Activated CD8-positive, alpha-beta memory T cell treated with anti-CD3 and anti-CD28 coated beads, Interleukin-2, amount 50 U/mL, for 4 hours (primary cell): ENCODE data around the gene ZNF724.
A peak's percentile ranks its signal among the peaks of the same experiment; 100 is the strongest.
"Not testable (repeated sequence)": the region's sequence is repeated elsewhere in the genome, so short reads cannot be mapped to it uniquely, and the experiment has no call there.

Experiments
- DNase-seq: peaks from one replicate; pipeline ENCODE4 v3.0.0-alpha.2; 2020

The ZNF724 gene

GRCh38 chr19:23249911-23250649, at the start of gene ZNF724:
Gene ZNF724 (minus strand): TSS chr19:23250394. CDS start chr19:23250242, 152 bp downstream.
- DNase-seq, result peak; percentile 79

GRCh38 chr19:23294141-23294540, 43.9 kb upstream of the ZNF724 start:
- DNase-seq, result no peak

- not testable (repeated sequence) for DNase-seq
Measured at GRCh38 chr19:23289966-23290365, 39.8 kb upstream of the ZNF724 start.

GRCh38 chr19:23287620-23288019, 37.4 kb upstream of the ZNF724 start:
- no peak for DNase-seq

GRCh38 chr19:23286477-23286876, 36.3 kb upstream of the ZNF724 start:
- no peak for DNase-seq

- no peak for DNase-seq
Measured at GRCh38 chr19:23285948-23286347, 35.8 kb upstream of the ZNF724 start.

- DNase-seq, result not testable (repeated sequence)
Measured at GRCh38 chr19:23285326-23285725, 35.1 kb upstream of the ZNF724 start.

- DNase-seq, result peak; percentile 68
Measured at GRCh38 chr19:23283925-23284324, 33.7 kb upstream of the ZNF724 start.

GRCh38 chr19:23281663-23282276, 31.6 kb upstream of the ZNF724 start:
- DNase-seq, result no peak

- not testable (repeated sequence) for DNase-seq
Measured at GRCh38 chr19:23278118-23278517, 27.9 kb upstream of the ZNF724 start.

- DNase-seq, result peak; percentile 91
Measured at GRCh38 chr19:23273590-23274412, 23.6 kb upstream of the ZNF724 start.

- DNase-seq, result peak; percentile 18
Measured at GRCh38 chr19:23273022-23273589, 22.9 kb upstream of the ZNF724 start.

- DNase-seq, result no peak
Measured at GRCh38 chr19:23263870-23264590, 13.8 kb upstream of the ZNF724 start.

GRCh38 chr19:23263396-23263795, 13.2 kb upstream of the ZNF724 start:
- DNase-seq, result no peak

GRCh38 chr19:23262920-23263319, 12.7 kb upstream of the ZNF724 start:
- DNase-seq, result no peak

- DNase-seq, result no peak
Measured at GRCh38 chr19:23261496-23262020, 11.4 kb upstream of the ZNF724 start.

- no peak for DNase-seq
Measured at GRCh38 chr19:23260956-23261355, 10.8 kb upstream of the ZNF724 start.

GRCh38 chr19:23259961-23260360, 9.8 kb upstream of the ZNF724 start:
- DNase-seq, result no peak

GRCh38 chr19:23255700-23256099, 5.5 kb upstream of the ZNF724 start:
- no peak for DNase-seq

GRCh38 chr19:23254141-23254910, 4.1 kb upstream of the ZNF724 start:
- DNase-seq, result no peak

GRCh38 chr19:23253256-23253655, 3.1 kb upstream of the ZNF724 start:
- not testable (repeated sequence) for DNase-seq

GRCh38 chr19:23241419-23241818, 8.8 kb downstream of the ZNF724 start:
- DNase-seq, result no peak
